Tibial nerve (tissue), 3 donors: Measurements from ENCODE around the gene INO80.

Experiments used
- CTCF ChIP-seq, 5 experiments: fragments of 200-600 bp in 3 of 5; fragments of 450-650 bp in 2 of 5; sonication (generic) in 3 of 5; IDR thresholded peaks; one replicate each; pipeline ENCODE4 v1.5.1; 2016 to 2019; ENCODE audit warnings: antibody characterized with exemption in 5 of 5, mild to moderate bottlenecking in 3 of 5, moderate library complexity in 2 of 5
- POLR2A ChIP-seq, 2 donors: fragments of 450-650 bp; IDR thresholded peaks; one replicate each; pipeline ENCODE4 v1.6.1; 2017; ENCODE audit warnings: antibody characterized with exemption in 2 of 2, mild to moderate bottlenecking in 2 of 2, moderate library complexity in 2 of 2

- TF ChIP-seq CTCF (IDR thresholded peaks at IDR 0.05) (no peak), POLR2A (IDR thresholded peaks at IDR 0.05) (no peak)
These were observed 175.0 kb downstream of the INO80 start for GRCh38 chr15:40941068-40941527.
